ENCODE measurements around the gene VCL. TPM values are rescaled to one million over a fixed set of nuclear protein-coding genes. Genes with fewer than 3 reads are reported as not detected.
"Not testable (repeated sequence)": the region's sequence is repeated elsewhere in the genome, so short reads cannot be mapped to it uniquely, and the experiment has no call there.

VCL gene
- total RNA-seq, 2 donors from 2014 or later = 109 to 214 TPM

- Histone ChIP-seq H3K27me3 (ENCODE audit: control insufficient read depth, insufficient read depth, low read length, poor library complexity, severe bottlenecking) (no peaks in the 10 kb centered on the region), H3K9me3 (ENCODE audit: control insufficient read depth, low read length) (no peaks in the 10 kb centered on the region), H3K36me3 (ENCODE audit: control insufficient read depth, insufficient read depth, low read length) (no peaks in the 10 kb centered on the region), H3K4me1 (ENCODE audit: control insufficient read depth, insufficient read depth, low read length) (peaks cover 3% of the 10 kb centered on the region), H3K4me3 (ENCODE audit: low read length) (no peak overlapping the region), H3K9ac (ENCODE audit: extremely low read depth, low read length, poor library complexity, severe bottlenecking) (no peak overlapping the region), H3K27ac (ENCODE audit: low read depth, low read length) (no peak overlapping the region)
- Mint-ChIP-seq H3K4me3 (no peak overlapping the region), H3K4me1 (peaks cover 23% of the 10 kb centered on the region), H3K9me3 (no peaks in the 10 kb centered on the region), H3K27me3 (ENCODE audit: insufficient read depth) (no peaks in the 10 kb centered on the region), H3K27ac (peak overlapping the region; percentile 2), H3K36me3 (ENCODE audit: low read depth) (no peaks in the 10 kb centered on the region)
- DNase-seq = peak; percentile 43
- TF ChIP-seq, protein P1, sequence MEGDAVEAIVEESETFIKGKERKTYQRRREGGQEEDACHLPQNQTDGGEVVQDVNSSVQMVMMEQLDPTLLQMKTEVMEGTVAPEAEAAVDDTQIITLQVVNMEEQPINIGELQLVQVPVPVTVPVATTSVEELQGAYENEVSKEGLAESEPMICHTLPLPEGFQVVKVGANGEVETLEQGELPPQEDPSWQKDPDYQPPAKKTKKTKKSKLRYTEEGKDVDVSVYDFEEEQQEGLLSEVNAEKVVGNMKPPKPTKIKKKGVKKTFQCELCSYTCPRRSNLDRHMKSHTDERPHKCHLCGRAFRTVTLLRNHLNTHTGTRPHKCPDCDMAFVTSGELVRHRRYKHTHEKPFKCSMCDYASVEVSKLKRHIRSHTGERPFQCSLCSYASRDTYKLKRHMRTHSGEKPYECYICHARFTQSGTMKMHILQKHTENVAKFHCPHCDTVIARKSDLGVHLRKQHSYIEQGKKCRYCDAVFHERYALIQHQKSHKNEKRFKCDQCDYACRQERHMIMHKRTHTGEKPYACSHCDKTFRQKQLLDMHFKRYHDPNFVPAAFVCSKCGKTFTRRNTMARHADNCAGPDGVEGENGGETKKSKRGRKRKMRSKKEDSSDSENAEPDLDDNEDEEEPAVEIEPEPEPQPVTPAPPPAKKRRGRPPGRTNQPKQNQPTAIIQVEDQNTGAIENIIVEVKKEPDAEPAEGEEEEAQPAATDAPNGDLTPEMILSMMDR (conservative IDR thresholded peaks at IDR 0.05) = no peak
- 96 to 100% methylated on average over 2 of the region's 2 CpGs for WGBS, 2 experiments (ENCODE audit: insufficient coverage in 1 of 2, insufficient read length in 1 of 2)
Observed at GRCh38 chr10:73962386-73962785, 35.5 kb upstream of the VCL start.

GRCh38 chr10:73963533-73963932 lies 34.4 kb upstream of the VCL start:
- H3K36me3 ChIP-seq (ENCODE audit: control insufficient read depth, insufficient read depth, low read length); H3K9me3 Mint-ChIP-seq; H3K27me3 Mint-ChIP-seq (ENCODE audit: insufficient read depth); H3K9me3 ChIP-seq (ENCODE audit: control insufficient read depth, low read length); H3K27me3 ChIP-seq (ENCODE audit: control insufficient read depth, insufficient read depth, low read length, poor library complexity, severe bottlenecking); DNase-seq; H3K27ac Mint-ChIP-seq; H3K36me3 Mint-ChIP-seq (ENCODE audit: low read depth); H3K9ac ChIP-seq (ENCODE audit: extremely low read depth, low read length, poor library complexity, severe bottlenecking); H3K4me3 ChIP-seq (ENCODE audit: low read length); H3K4me3 Mint-ChIP-seq; H3K27ac ChIP-seq (ENCODE audit: low read depth, low read length): not testable (repeated sequence)
- 96 to 98% methylated on average over 11 to 12 of the region's 12 CpGs for WGBS, 2 experiments (ENCODE audit: insufficient coverage in 1 of 2, insufficient read length in 1 of 2)
- H3K4me1 Mint-ChIP-seq = peaks cover 34% of the 10 kb centered on the region
- H3K4me1 ChIP-seq (ENCODE audit: control insufficient read depth, insufficient read depth, low read length) = peaks cover 13% of the 10 kb centered on the region

GRCh38 chr10:73964743-73965142 lies 33.2 kb upstream of the VCL start:
- H3K9me3 Mint-ChIP-seq = no peaks in the 10 kb centered on the region
- no peak for DNase-seq
- H3K27ac Mint-ChIP-seq = no peak overlapping the region
- TF ChIP-seq, protein P1 (conservative IDR thresholded peaks at IDR 0.05) = no peak
- Histone ChIP-seq H3K4me1 (ENCODE audit: control insufficient read depth, insufficient read depth, low read length) (peaks cover 16% of the 10 kb centered on the region), H3K4me3 (ENCODE audit: low read length) (no peak overlapping the region), H3K27ac (ENCODE audit: low read depth, low read length) (no peak overlapping the region), H3K36me3 (ENCODE audit: control insufficient read depth, insufficient read depth, low read length) (no peaks in the 10 kb centered on the region), H3K9me3 (ENCODE audit: control insufficient read depth, low read length) (no peaks in the 10 kb centered on the region), H3K9ac (ENCODE audit: extremely low read depth, low read length, poor library complexity, severe bottlenecking) (no peak overlapping the region), H3K27me3 (ENCODE audit: control insufficient read depth, insufficient read depth, low read length, poor library complexity, severe bottlenecking) (no peaks in the 10 kb centered on the region)
- H3K4me1 Mint-ChIP-seq = peaks cover 39% of the 10 kb centered on the region
- no peaks in the 10 kb centered on the region for H3K36me3 Mint-ChIP-seq (ENCODE audit: low read depth)
- no peak overlapping the region for H3K4me3 Mint-ChIP-seq
- 91 to 100% methylated on average over 1 to 2 of the region's 2 CpGs for WGBS, 2 experiments (ENCODE audit: insufficient coverage in 1 of 2, insufficient read length in 1 of 2)
- no peaks in the 10 kb centered on the region for H3K27me3 Mint-ChIP-seq (ENCODE audit: insufficient read depth)

GRCh38 chr10:73965267-73965889 lies 32.5 kb upstream of the VCL start:
- H3K4me3 Mint-ChIP-seq = peak overlapping the region; percentile 23
- not testable (repeated sequence) for DNase-seq; H3K36me3 Mint-ChIP-seq (ENCODE audit: low read depth); H3K27me3 ChIP-seq (ENCODE audit: control insufficient read depth, insufficient read depth, low read length, poor library complexity, severe bottlenecking); H3K27me3 Mint-ChIP-seq (ENCODE audit: insufficient read depth); H3K9me3 Mint-ChIP-seq; H3K9me3 ChIP-seq (ENCODE audit: control insufficient read depth, low read length); H3K36me3 ChIP-seq (ENCODE audit: control insufficient read depth, insufficient read depth, low read length)
- Histone ChIP-seq H3K27ac (ENCODE audit: low read depth, low read length) (peak overlapping the region; percentile 84), H3K4me1 (ENCODE audit: control insufficient read depth, insufficient read depth, low read length) (peaks cover 18% of the 10 kb centered on the region), H3K4me3 (ENCODE audit: low read length) (peak overlapping the region; percentile 21), H3K9ac (ENCODE audit: extremely low read depth, low read length, poor library complexity, severe bottlenecking) (peak overlapping the region; percentile 68)
- H3K4me1 Mint-ChIP-seq = peaks cover 40% of the 10 kb centered on the region
- H3K27ac Mint-ChIP-seq = peak overlapping the region; percentile 99
- 78 to 88% methylated on average over 6 to 12 of the region's 12 CpGs for WGBS, 2 experiments (ENCODE audit: insufficient coverage in 1 of 2, insufficient read length in 1 of 2)
